HG03108 (cell line): ENCODE results near the gene MSANTD2.

Source experiments
- ATAC-seq: cut with Tn5 transposase; IDR thresholded peaks from one replicate; pipeline ENCODE4 v1.9.1; 2021; ENCODE audit warnings: moderate library complexity; ENCODE audit not compliant: unreplicated experiment

MSANTD2 gene

GRCh38 chr11:124756033-124756752 lies 44.0 kb downstream of the MSANTD2 start:
- ATAC-seq = no peak

- no peak for ATAC-seq
Measured at GRCh38 chr11:124754710-124755109, 45.5 kb downstream of the MSANTD2 start.

GRCh38 chr11:124754309-124754708 lies 45.9 kb downstream of the MSANTD2 start:
- no peak for ATAC-seq

- no peak for ATAC-seq
Measured at GRCh38 chr11:124753624-124754023, 46.6 kb downstream of the MSANTD2 start.

- ATAC-seq = no peak
Measured at GRCh38 chr11:124753205-124753604, 47.0 kb downstream of the MSANTD2 start.

GRCh38 chr11:124752471-124753102 lies 47.6 kb downstream of the MSANTD2 start:
- ATAC-seq = no peak

- ATAC-seq = no peak
Measured at GRCh38 chr11:124751741-124752470, 48.3 kb downstream of the MSANTD2 start, which contains the start of gene VSIG2. Gene VSIG2 (minus strand): TSS chr11:124752255. CDS start chr11:124752137, 118 bp downstream.

GRCh38 chr11:124751391-124751740 lies 48.8 kb downstream of the MSANTD2 start:
- no peak for ATAC-seq

GRCh38 chr11:124749912-124750311 lies 50.3 kb downstream of the MSANTD2 start:
- no peak for ATAC-seq

- ATAC-seq = no peak
Measured at GRCh38 chr11:124748481-124749343, 51.5 kb downstream of the MSANTD2 start.

GRCh38 chr11:124748100-124748418 lies 52.1 kb downstream of the MSANTD2 start:
- ATAC-seq = no peak

- ATAC-seq = no peak
Measured at GRCh38 chr11:124747406-124748099, 52.7 kb downstream of the MSANTD2 start.

- peak; percentile 89 for ATAC-seq
Measured at GRCh38 chr11:124746621-124747243, 53.5 kb downstream of the MSANTD2 start.

- peak; percentile 15 for ATAC-seq
Measured at GRCh38 chr11:124745835-124746620, 54.2 kb downstream of the MSANTD2 start.

GRCh38 chr11:124745270-124745834 lies 54.9 kb downstream of the MSANTD2 start:
- ATAC-seq = no peak

GRCh38 chr11:124743050-124743449 lies 57.2 kb downstream of the MSANTD2 start:
- ATAC-seq = no peak

- ATAC-seq = no peak
Measured at GRCh38 chr11:124742555-124742954, 57.7 kb downstream of the MSANTD2 start.

- peak; percentile 36 for ATAC-seq
Measured at GRCh38 chr11:124740277-124740882, 59.8 kb downstream of the MSANTD2 start.
